Liver (tissue), 9 donors: ENCODE measurements around the gene SLC16A4. TPM values are rescaled to one million over a fixed set of nuclear protein-coding genes. Genes with fewer than 3 reads are reported as not detected.

Source experiments
- DNase-seq: peaks from one replicate; pipeline ENCODE4 v3.0.0-alpha.2; 2017; ENCODE audit warnings: low spot score
- H3K27ac ChIP-seq, 2 donors: one replicate each; pipeline ENCODE4 v1.7.0; 2013; ENCODE audit warnings: inconsistent platforms in 2 of 2, low read length in 2 of 2, control low read depth in 1 of 2, low read depth in 1 of 2, mild to moderate bottlenecking in 1 of 2
- H3K27me3 ChIP-seq, 4 donors: one replicate each; pipeline versions ENCODE4 v1.6.1 to v1.7.0; 2013; ENCODE audit warnings: low read length in 3 of 4, inconsistent platforms in 1 of 4, mild to moderate bottlenecking in 1 of 4, moderate library complexity in 1 of 4; ENCODE audit not compliant: control insufficient read depth in 4 of 4, insufficient read depth in 4 of 4
- H3K36me3 ChIP-seq, 4 donors: one replicate each; pipeline versions ENCODE4 v1.6.1 to v1.7.0; 2013; ENCODE audit warnings: low read length in 3 of 4, mild to moderate bottlenecking in 3 of 4, low read depth in 1 of 4, moderate library complexity in 1 of 4; ENCODE audit not compliant: control insufficient read depth in 4 of 4, insufficient read depth in 3 of 4
- H3K4me1 ChIP-seq, 4 donors: one replicate each; pipeline versions ENCODE4 v1.6.1 to v1.7.0; 2013; ENCODE audit warnings: low read length in 3 of 4, mild to moderate bottlenecking in 3 of 4, moderate library complexity in 1 of 4; ENCODE audit not compliant: control insufficient read depth in 4 of 4, insufficient read depth in 4 of 4
- H3K4me3 ChIP-seq, 3 donors: one replicate each; pipeline versions ENCODE4 v1.6.1 to v1.7.0; 2013; ENCODE audit warnings: low read length in 3 of 3, control low read depth in 1 of 3, low read depth in 1 of 3, mild to moderate bottlenecking in 1 of 3
- H3K9ac ChIP-seq, 2 donors: one replicate each; pipeline ENCODE4 v1.7.0; 2013; ENCODE audit warnings: low read length in 2 of 2, mild to moderate bottlenecking in 2 of 2, moderate library complexity in 2 of 2, control low read depth in 1 of 2, low read depth in 1 of 2
- H3K9me3 ChIP-seq, 4 donors: one replicate each; pipeline versions ENCODE4 v1.6.1 to v1.7.0; 2013; ENCODE audit warnings: low read length in 3 of 4; ENCODE audit not compliant: control insufficient read depth in 4 of 4
- ATF3 ChIP-seq: IDR thresholded peaks from 2 replicates; pipeline ENCODE4 v1.6.1; 2016; ENCODE audit warnings: antibody characterized with exemption
- CTCF ChIP-seq: fragments of 150-350 bp; IDR thresholded peaks from 2 replicates; pipeline ENCODE4 v1.5.1; 2017; ENCODE audit warnings: improper control_type of control experiment, low read depth, low read length; ENCODE audit not compliant: missing input control
- EGR1 ChIP-seq, 2 donors: IDR thresholded peaks; 2 replicates each; pipeline ENCODE4 v1.6.1; 2016 to 2018; ENCODE audit warnings: antibody characterized with exemption in 2 of 2, low read depth in 2 of 2
- FOXA1 ChIP-seq: IDR thresholded peaks from 2 replicates; pipeline ENCODE4 v1.6.1; 2016; ENCODE audit warnings: antibody characterized with exemption
- FOXA2 ChIP-seq: IDR thresholded peaks from 2 replicates; pipeline ENCODE4 v1.6.1; 2016; ENCODE audit warnings: antibody characterized with exemption
- GABPA ChIP-seq, 2 donors: IDR thresholded peaks in 1 of 2; conservative IDR thresholded peaks in 1 of 2; 2 replicates each; pipeline ENCODE4 v1.6.1; 2016; ENCODE audit warnings: antibody characterized with exemption in 2 of 2, mild to moderate bottlenecking in 1 of 2, moderate library complexity in 1 of 2
- HNF4G ChIP-seq: IDR thresholded peaks from 2 replicates; pipeline ENCODE4 v1.6.1; 2016; ENCODE audit warnings: antibody characterized with exemption
- JUND ChIP-seq, 2 donors: IDR thresholded peaks; 2 replicates each; pipeline ENCODE4 v1.6.1; 2016; ENCODE audit warnings: antibody characterized with exemption in 2 of 2
- NR2F2 ChIP-seq: IDR thresholded peaks from 2 replicates; pipeline ENCODE4 v1.6.1; 2016; ENCODE audit warnings: antibody characterized with exemption
- RAD21 ChIP-seq, 2 donors: IDR thresholded peaks; 2 replicates each; pipeline ENCODE4 v1.6.1; 2016; ENCODE audit warnings: antibody characterized with exemption in 2 of 2, mild to moderate bottlenecking in 2 of 2
- RXRA ChIP-seq, 2 donors: IDR thresholded peaks; 2 replicates each; pipeline ENCODE4 v1.6.1; 2017 to 2018; ENCODE audit warnings: antibody characterized with exemption in 2 of 2, mild to moderate bottlenecking in 1 of 2
- SP1 ChIP-seq: IDR thresholded peaks from 2 replicates; pipeline ENCODE4 v1.6.1; 2018; ENCODE audit warnings: antibody characterized with exemption, mild to moderate bottlenecking
- TAF1 ChIP-seq: conservative IDR thresholded peaks from 2 replicates; pipeline ENCODE4 v1.6.1; 2016; ENCODE audit warnings: antibody characterized with exemption, mild to moderate bottlenecking
- YY1 ChIP-seq: IDR thresholded peaks from 2 replicates; pipeline ENCODE4 v1.6.1; 2016; ENCODE audit warnings: antibody characterized with exemption, mild to moderate bottlenecking
- WGBS: extraction: QIAGEN DNeasy Blood & Tissue Kit; methylation state at CpG from one replicate; pipeline ENCODE4 v1.1.7; 2013; 5-methylcytosine and 5-hydroxymethylcytosine counted together
- polyA plus RNA-seq, 2 donors: library from polyadenylated mRNA; stranded (reverse) in 1 of 2; unstranded in 1 of 2; fragments of 200-250 nt in 1 of 2; fragments of >200 nt in 1 of 2; fragmentation: Nextera tagmentation in 1 of 2; extraction: Ambion mirVana in 1 of 2; gene quantifications; one replicate each; pipeline versions ENCODE4 v1.2.1 to v1.2.3, GENCODE V29; 2013 to 2015
- total RNA-seq, 2 donors: library from RNA; depleted of rRNA; stranded (reverse); fragments of >200 nt; gene quantifications; one replicate each; pipeline ENCODE4 v1.2.3, GENCODE V29; 2014
- TF ChIP-seq, protein P1 (sequence below): IDR thresholded peaks from 2 replicates; pipeline ENCODE4 v1.6.1; 2016; ENCODE audit warnings: antibody characterized with exemption
- TF ChIP-seq, protein P2 (sequence below): IDR thresholded peaks from 2 replicates; pipeline ENCODE4 v1.6.1; 2016; ENCODE audit warnings: antibody characterized with exemption
- donor health status: healthy.
- donor health status: healthy.
- donor health status: healthy.
- donor health status: healthy.
- donor health status: healthy.

Gene SLC16A4
- total and polyA plus RNA-seq, 4 donors: 0.72 to 1.8 (median 1.6) TPM

DNA sequence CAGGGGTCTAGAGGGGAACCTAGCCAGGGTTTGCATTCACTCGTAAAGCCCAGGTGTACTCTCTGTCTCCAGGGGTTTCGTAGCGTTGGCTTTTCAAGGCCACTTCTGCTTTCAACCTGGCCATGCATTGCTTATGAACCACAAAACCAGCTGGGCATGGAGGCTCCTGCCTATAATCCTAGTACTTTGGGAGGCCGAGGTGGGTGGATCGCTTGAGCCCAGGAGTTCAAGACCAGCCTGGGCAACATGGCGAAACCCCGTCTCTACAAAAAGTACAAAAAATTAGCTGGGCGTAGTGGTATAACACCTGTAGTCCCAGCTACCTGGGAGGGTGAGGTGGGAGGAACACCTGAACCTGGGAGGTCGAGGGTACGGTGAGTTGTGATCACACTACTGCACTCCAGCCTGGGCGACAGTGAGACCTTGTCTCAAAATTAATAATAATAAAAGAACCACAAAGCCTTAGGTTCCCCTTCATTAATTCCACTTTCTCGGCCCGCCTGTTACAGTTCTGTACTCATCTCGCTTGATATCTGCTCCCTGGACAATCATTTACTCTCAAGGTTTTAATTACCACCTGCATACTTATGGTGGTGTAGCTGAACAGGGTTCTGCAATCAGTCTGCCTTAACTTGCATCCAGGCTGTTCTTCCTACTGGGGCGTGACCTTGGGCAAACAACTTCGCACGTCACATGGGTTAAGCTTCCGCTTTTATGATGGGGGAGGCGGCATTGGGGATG lies 6.1 kb downstream of the SLC16A4 start:
- Histone ChIP-seq H3K9ac (no peak overlapping the region), H3K9me3 (no peaks in the 10 kb centered on the region), H3K36me3 (peaks cover 0 to 5% (median 3%) of the 10 kb centered on the region in 4 donors), H3K27ac (no peak overlapping the region), H3K4me3 (no peak overlapping the region), H3K4me1 (peaks cover 0 to 3% (median 0%) of the 10 kb centered on the region in 4 donors), H3K27me3 (no peaks in the 10 kb centered on the region)
- 92% methylated on average over 19 of the region's 19 CpGs for WGBS
- TF ChIP-seq NR2F2 (no peak), RAD21 (IDR thresholded peaks at IDR 0.05) (no peak), FOXA1 (no peak), JUND (IDR thresholded peaks at IDR 0.05) (no peak), GABPA (IDR thresholded peaks at IDR 0.05 in 1 of 2, conservative IDR thresholded peaks at IDR 0.05 in 1 of 2) (no peak), SP1 (no peak), ATF3 (no peak), EGR1 (IDR thresholded peaks at IDR 0.05; ENCODE audit: low read depth in 2 of 2) (no peak), YY1 (no peak), TAF1 (no peak), RXRA (IDR thresholded peaks at IDR 0.05) (no peak), FOXA2 (no peak)
- TF ChIP-seq, protein P1, sequence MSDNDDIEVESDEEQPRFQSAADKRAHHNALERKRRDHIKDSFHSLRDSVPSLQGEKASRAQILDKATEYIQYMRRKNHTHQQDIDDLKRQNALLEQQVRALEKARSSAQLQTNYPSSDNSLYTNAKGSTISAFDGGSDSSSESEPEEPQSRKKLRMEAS: no peak
- TF ChIP-seq, protein P2, sequence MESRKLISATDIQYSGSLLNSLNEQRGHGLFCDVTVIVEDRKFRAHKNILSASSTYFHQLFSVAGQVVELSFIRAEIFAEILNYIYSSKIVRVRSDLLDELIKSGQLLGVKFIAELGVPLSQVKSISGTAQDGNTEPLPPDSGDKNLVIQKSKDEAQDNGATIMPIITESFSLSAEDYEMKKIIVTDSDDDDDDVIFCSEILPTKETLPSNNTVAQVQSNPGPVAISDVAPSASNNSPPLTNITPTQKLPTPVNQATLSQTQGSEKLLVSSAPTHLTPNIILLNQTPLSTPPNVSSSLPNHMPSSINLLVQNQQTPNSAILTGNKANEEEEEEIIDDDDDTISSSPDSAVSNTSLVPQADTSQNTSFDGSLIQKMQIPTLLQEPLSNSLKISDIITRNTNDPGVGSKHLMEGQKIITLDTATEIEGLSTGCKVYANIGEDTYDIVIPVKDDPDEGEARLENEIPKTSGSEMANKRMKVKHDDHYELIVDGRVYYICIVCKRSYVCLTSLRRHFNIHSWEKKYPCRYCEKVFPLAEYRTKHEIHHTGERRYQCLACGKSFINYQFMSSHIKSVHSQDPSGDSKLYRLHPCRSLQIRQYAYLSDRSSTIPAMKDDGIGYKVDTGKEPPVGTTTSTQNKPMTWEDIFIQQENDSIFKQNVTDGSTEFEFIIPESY: no peak
- no peak for DNase-seq

DNA sequence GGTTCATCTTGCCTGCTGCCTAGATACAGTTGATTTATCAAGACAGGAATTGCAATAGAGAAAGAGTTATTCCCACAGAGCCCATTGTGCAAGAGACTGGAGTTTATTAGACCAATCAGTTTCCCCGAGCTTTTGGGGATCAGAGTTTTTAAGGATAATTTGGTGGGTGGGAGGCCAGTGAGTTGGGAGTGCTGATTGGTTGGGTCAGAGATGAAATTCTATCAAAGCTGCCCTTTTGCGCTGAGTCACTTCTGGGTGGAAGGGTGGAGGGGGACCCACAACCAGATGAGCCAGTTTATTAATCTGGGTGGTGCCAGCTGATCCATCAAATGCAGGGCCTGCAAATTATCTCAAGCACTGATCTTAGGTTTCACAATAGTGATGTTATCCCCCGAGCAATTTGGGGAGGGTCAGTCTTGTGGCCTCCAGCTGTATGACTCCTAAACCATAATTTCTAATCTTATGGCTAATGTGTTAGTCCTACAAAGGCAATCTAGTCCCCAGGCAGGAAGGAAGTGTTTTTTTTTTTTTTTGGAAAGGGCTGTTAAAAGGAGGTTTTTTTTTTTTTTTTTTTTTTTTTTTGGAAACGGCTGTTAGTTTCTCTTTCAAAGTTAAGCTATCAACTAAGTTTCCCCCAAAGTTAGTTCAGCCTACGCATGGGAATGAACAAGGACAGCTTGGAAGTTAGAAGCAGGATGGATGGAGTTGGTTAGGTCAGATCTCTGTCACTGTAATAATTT lies 7.4 kb downstream of the SLC16A4 start:
- no peak for TF ChIP-seq CTCF
- TF ChIP-seq FOXA2: no peak
- no peak for TF ChIP-seq JUND (IDR thresholded peaks at IDR 0.05)
- TF ChIP-seq HNF4G: no peak
- TF ChIP-seq TAF1: no peak
- TF ChIP-seq GABPA (IDR thresholded peaks at IDR 0.05 in 1 of 2, conservative IDR thresholded peaks at IDR 0.05 in 1 of 2): no peak
- TF ChIP-seq, protein P1: no peak
- no peak for TF ChIP-seq NR2F2
- TF ChIP-seq FOXA1: no peak
- TF ChIP-seq SP1: no peak
- TF ChIP-seq ATF3: no peak
- Histone ChIP-seq H3K4me1 (peaks cover 0 to 3% (median 0%) of the 10 kb centered on the region in 4 donors), H3K9ac (no peak overlapping the region), H3K4me3 (no peak overlapping the region), H3K27me3 (no peaks in the 10 kb centered on the region), H3K9me3 (no peaks in the 10 kb centered on the region), H3K36me3 (peaks cover 2 to 12% (median 7%) of the 10 kb centered on the region in 4 donors), H3K27ac (no peak overlapping the region)
- 76% methylated on average over 5 of the region's 5 CpGs for WGBS
- no peak for DNase-seq
